SHP77 treated with DMSO at 0.1 percent for 48 hours (cell line): ENCODE results near the gene PET100.
"Not testable (repeated sequence)": the region's sequence is repeated elsewhere in the genome, so short reads cannot be mapped to it uniquely, and the experiment has no call there.

Source experiments
- DNase-seq: peaks from one replicate; lab custom pipeline; 2025; lab: John Stamatoyannopoulos, UW

Gene PET100

DNA sequence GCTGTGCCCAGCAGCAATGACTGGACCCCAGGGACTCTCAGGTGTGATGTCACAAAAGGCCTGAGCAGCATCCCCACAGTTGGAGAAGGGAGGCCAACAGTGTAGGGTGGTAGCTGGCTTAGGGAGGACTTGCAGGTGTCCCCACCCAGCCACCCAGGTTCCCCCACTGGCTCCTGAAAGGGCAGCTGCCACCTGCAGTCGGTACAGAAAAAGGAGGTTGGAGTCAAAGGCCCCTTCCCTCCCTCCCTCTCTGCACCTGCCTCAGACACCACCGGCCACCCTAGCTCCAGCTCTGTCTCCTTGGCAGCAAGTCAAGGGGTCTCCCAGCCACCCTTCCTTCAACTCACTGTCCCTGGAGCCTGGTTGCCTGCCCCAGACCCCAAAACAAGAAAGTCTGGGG, 4.1 kb downstream of the PET100 start, which contains the start of gene PCP2:
Gene PCP2 (minus strand): TSS at position 22 of the 400 bp plus-strand sequence. CDS start 262 bp downstream, outside the sequence.
- no peak for DNase-seq

DNA sequence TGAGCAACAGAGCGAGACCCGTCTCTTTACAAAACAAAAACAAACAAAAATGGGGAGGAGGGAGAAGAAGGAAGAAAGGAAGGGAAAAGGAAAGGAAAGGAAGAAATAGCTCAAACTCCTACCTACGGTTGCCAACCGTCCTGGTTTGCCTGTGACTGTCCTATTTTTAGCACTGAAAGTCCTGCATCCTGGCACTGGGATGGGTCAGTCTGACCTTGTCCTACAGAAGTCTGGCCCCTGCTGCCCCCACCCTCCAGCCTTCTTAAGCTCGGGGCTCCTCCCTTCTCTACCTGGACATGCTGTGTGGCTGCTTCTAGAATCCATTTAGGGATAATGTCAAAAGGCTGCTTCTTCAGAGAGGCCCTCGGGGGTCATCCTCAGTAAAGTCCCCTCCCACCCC, 6.1 kb downstream of the PET100 start:
- no peak for DNase-seq

DNA sequence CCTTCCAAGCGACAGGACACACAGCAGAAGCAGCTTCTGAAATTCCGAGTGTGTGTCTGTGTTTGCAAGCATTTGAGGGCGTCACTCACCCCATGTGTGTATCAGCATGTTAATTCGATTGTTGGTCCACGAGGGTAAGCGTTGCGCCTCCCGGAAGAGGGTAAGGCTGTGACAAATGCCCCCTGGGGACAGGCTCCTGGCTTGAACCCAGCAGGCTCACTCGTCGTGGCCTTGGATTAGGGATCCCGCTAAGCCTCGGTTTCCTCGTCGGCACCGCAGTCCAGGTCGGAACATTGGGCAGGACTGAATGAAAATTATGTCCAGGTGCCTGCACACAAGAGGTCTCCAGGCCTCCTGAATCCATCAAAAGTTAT, 6.7 kb downstream of the PET100 start:
- no peak for DNase-seq

DNA sequence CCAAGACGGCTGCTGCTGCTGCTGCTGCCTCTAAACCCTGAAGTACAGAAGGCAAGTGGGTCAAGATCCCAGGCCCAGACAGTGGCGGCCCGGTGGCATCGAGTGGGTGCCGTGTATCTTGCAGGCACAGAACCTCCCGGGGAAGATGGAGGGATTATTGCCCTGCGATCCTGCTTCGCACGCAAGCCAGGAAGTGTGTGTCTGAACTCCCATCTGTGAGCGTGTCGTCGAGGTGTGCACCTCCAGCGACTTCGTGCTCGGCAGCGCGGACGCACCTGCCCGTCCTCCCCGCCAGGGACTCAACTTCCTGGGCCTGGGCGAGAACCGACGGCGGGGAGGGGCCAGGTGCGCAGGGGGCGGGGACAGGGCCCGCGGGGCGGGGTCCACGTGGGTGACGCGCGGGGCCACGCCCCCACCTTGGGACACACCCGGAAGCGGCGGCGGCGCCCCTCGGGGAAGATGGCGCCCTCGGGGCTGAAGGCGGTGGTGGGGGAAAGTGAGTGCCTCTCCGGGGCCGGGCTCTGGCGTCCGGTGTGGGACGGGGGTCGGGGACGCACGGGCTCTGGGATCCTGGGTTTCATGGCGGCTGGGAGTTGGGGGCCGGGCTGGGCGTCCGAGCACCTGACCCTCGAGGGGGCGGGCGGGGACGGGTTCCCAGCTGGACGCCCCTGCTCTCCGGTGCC, 7.2 kb downstream of the PET100 start, which contains the start of gene STXBP2:
Gene STXBP2 (plus strand): TSS at position 420 of the 683 bp plus-strand sequence. CDS start 40 bp downstream, at position 460.
- DNase-seq, result peak; percentile 9

DNA sequence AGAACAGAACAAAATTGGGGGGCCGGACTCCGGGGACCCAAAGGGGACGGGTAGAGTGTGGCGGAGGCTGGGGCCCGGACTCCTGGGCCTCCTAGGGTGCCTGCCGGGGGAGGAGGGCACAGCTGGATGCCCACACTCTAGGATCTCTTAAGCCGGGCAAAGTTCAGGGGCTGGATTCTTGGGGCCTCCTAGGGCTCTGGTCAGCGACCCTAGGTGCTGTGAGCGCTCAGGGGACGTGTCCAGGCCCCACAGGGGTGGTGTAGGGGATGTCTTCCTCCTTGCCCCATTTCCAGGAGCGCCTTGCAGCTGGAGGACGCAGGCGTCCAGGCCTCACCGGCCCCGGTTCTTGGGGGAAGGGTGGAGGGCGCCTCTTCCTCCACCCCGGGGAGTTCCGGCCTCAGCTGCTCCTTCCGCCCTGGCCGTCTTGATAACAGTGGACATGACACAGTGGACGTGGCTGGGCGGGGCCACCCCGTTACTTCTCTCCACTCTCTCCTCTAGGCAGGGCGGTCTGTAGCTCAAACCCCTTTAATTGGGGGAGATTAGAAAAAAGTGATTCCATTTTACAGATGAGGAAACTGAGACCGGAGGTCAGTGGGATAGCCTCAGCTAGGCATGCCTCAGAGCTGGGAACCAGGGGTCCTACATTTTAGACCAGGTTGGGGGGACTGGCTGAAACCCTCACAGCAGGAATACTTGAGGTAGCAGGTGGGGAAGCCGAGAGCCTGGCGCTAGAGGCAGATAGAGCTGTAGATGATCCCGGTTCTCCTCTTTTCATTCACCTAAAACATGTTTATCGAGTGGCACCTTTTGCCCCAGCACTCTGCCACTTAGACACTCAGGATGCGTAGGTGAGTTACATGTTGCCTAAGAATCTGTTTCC, 8.0 kb downstream of the PET100 start:
- no peak for DNase-seq

DNA sequence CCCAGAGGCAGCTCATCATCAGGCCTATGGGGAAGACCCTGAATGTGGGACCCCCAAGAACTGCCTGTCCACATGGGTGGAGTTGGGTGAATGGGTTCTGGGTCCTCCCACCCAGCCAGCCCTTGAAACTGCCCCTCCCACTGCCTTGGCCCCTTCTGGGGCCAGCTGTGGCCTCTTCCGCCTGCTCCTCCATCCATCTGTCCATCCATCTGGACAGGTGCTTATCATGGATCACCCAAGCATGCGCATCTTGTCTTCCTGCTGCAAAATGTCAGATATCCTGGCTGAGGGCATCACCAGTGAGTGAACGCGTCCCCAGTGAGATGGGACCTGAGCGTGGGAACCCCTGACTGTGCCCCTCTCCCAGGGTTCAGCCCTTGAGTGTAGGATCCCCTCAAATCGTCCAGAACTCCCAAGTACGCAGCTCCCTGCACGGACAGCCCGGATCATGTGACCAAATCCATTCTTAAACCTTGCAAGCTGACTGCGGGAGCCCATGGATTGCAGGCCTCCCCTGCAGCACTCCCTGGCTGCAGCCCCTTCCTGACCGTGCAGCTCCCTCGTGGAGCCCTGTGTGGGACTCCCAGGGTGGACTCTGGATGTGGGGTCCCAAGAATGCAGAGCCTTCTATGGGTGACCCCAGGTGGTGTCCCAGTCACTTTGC, 9.3 kb downstream of the PET100 start:
- DNase-seq, result no peak

DNA sequence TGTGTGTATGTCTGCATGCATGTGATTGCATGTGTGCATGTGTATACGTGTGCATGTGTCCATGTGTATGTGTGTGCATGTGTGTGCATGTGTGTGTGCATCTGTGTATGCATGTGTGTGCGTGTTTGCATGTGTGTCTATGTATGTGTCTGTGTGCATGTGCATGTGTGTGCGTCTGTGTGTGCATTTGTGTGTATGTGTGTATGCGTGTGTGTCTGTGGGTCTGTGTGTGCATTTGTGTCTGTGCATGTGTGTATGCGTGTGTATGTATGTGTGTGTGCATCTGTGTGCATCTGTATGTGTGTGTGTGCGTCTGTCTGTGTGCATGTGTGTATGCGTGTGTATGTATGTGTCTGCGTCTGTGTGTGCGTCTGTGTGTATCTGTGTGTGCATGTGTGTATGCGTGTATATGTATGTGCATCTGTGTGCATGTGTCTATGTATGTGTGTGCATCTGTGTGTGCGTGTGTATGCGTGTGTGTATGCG, 10.3 kb downstream of the PET100 start:
- DNase-seq, result no peak

DNA sequence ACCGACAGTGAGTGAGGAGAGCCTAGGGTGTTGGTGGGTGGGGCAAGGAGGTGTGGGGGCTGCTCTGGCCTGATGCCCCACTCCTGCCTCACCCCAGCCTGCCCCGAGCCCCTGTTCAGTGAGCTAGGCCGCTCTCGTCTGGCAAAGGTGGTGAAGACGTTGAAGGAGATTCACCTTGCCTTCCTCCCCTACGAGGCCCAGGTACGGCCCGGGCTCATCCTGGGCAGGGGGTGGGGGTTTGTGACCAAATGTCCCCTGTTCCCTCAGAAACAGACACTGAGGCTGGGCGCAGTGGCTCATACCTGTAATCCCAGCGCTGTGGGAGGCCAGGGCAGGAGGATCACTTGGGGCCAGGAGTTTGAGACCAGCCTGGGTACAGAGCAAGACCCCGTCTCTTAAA, 11.2 kb downstream of the PET100 start:
- no peak for DNase-seq

DNA sequence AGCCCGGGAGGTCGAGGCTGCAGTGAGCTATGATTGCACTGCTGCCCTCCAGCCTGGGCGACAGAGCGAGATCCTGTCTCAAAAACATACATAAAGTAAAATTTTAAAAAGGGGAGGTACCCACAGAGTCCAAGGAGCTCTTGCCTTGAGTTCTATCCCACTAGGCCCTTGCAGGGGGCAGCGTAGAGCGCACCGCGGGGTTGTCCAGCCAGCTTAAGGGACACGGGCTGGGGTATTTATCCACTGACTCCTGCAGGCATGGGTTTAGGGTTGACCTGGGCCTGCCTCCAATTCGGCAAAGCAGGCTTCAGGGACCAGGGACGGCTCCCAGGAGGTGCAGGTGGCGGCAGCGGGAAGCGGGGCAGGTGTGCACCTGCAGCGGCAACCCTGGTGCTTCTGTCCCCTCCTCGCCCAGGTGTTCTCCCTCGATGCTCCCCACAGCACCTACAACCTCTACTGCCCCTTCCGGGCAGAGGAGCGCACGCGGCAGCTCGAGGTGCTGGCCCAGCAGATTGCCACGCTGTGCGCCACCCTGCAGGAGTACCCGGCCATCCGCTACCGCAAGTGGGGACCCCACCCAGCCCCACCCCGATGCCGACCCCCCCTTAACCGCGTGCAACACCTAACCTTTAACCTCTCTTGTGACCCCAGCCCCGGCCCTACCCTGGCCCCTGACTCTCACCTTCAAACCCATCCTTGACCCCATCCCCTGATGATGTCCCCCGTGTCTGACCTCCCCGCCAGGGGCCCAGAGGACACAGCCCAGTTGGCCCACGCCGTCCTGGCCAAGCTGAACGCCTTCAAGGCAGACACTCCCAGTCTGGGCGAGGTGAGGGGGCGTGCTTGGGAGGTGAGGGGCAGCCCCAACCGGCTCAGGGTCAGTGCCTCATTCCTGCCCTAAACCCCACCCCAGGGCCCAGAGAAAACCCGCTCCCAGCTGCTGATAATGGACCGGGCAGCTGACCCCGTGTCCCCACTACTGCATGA, 12.0 kb downstream of the PET100 start:
- DNase-seq, result no peak

DNA sequence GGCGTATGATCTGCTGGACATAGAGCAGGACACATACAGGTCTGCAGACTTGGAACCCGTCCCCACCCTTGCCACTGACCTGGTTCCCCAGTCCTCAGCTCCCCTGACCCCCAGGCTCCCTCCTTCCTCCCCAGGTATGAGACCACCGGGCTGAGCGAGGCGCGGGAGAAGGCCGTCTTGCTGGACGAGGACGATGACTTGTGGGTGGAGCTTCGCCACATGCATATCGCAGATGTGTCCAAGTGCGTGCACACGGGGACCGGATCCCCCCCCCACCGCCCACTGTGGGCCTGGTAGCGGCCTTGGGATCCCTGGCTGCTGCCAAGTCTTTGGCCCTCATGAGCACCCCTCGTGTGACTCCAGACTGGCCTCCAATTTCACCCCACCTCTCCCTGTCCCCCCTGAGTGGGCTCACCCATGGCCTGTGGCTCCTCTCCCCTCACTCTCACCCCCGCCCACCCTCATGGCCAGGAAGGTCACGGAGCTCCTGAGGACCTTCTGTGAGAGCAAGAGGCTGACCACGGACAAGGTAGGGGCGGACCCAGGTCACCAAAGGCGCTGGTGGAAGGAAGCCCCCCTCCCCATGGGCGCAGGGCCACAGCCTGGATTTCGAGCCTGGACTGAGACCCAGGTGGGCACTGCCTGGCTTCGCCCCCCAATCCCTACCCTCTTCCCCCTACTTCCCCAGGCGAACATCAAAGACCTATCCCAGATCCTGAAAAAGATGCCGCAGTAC, 12.9 kb downstream of the PET100 start:
- no peak for DNase-seq

DNA sequence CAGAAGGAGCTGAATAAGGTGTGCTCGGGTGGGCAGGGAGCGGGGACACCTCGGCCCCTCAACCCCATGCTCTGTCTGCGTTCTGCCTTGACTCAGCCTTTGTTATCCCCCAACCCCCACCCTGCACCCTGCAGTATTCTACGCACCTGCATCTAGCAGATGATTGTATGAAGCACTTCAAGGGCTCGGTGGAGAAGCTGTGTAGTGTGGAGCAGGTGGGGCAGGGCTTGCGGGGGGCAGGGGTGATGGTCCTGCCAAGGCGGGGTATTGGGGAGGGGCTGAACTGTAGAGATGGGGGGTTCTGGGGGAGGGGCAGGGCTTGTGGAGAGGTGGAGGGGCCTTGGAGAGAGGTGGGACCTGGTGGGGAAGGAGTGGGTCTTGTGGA, 13.4 kb downstream of the PET100 start:
- no peak for DNase-seq

DNA sequence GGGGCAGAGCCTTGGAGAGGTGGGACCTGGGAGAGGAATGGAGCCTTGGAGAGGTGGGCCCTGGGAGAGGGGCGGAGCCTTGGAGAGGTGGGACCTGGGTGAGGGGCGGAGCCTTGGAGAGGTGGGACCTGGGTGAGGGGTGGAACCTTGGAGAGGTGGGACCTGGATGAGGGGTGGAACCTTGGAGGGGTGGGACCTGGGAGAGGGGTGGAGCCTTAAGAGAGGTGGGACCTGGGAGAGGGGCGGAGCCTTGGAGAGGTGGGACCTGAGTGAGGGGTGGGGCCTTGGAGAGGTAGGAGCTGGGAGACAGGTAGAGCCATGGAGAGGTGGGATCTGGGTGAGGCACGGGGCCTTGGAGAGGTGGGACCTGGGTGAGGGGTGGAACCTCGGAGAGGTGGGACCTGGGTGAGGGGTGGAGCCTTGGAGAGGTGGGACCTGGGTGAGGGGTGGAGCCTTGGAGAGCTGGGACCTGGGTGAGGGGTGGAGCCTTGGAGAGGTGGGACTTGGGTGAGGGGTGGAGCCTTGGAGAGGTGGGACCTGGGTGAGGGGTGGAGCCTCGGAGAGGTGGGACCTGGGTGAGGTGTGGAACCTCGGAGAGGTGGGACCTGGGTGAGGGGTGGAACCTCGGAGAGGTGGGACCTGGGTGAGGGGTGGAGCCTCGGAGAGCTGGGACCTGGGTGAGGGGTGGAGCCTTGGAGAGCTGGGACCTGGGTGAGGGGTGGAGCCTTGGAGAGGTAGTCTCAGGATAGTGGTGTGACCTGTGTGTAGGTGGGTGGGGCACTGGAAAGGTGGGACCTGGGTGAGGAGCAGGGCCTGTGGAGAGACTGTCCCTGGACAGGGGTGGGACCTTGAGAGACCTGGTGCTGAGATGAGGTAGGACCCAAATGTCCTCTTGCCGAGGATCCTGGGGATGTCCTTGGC, 14.3 kb downstream of the PET100 start:
- not testable (repeated sequence) for DNase-seq

DNA sequence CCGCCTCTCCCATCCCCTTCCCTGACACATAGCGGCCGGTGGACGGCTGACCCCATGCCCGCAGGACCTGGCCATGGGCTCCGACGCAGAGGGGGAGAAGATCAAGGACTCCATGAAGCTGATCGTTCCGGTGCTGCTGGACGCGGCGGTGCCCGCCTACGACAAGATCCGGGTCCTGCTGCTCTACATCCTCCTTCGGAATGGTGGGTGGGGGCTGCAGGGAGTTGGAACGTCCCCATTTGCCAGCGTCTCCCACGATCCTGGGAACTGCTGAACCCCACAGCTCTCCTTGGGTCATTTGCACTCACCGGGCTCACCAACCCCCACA, 14.9 kb downstream of the PET100 start:
- DNase-seq, result no peak

DNA sequence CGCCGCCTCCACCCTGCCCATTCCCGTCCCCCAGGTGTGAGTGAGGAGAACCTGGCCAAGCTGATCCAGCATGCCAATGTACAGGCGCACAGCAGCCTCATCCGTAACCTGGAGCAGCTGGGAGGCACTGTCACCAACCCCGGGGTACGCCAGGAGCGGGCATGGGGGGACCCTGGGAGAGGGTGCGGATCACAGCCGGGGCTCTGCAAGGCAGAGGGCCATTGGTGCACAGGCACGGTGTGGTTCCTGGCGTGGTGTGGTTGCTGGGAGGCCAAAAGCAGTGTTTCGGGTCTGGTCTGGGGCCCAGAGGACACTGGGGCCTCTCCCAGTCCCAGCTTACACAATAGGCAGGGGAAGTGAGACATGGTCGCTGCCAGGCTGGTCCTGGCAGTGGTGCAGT, 15.6 kb downstream of the PET100 start:
- no peak for DNase-seq

DNA sequence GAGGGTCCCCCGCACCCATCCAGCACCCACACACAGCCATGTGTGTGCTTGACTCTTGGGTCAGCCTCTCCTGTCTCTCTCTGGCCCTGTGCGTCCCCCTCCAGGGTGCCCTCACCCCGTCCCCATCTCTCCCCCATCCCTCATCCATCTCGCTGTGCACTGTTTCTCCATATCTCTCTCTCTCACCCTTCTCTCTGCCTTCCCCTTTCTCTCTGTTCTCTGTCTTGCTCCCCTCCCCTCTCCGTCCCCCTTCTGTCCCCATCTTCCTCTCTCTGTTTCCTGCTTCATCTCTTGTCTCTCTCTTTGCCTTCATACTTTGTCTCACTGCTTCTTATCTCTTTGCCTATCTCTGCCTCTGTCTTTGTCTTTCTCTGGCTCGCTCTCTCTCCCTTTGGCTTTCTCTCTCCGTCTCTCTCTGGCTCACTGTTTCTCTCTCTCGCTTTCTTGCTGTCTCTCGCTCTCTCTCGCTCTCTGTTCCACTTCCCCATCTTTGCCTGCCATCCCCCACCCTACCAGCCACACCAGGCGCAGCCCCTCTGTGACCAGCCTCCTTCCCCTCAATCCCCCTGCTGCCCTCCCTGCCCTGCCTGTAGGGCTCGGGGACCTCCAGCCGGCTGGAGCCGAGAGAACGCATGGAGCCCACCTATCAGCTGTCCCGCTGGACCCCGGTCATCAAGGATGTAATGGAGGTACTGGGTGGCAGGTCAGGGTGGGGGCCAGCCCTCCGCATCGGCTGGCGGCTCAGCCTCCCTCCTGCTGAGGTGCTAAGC, 16.2 kb downstream of the PET100 start:
- DNase-seq, result no peak

DNA sequence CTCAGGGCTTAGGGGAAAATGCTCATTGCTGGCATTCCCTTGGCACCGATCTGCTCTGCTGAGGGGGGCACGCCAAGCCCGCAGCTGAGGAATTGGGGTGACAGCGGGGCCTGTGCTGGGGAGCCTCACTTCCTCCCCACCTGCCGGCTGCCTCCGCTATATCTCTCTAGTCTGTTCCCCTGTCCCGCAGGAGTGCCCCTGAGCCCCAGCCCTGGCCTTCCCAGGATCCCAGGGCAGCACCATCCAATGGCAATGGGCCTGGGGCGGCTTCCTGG, 16.8 kb downstream of the PET100 start:
- no peak for DNase-seq

DNA sequence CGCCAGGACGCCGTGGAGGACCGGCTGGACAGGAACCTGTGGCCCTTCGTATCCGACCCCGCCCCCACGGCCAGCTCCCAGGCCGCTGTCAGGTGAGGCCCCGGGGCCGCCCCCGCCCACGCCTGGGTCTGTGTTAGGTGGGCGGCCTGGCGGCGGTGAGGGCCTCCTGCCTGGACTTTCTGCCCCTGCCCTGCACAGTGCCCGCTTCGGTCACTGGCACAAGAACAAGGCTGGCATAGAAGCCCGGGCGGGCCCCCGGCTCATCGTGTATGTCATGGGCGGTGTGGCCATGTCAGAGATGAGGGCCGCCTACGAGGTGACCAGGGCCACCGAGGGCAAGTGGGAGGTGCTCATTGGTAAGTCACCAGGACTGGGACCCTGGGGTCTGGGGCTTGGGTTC, 17.6 kb downstream of the PET100 start:
- DNase-seq, result no peak

DNA sequence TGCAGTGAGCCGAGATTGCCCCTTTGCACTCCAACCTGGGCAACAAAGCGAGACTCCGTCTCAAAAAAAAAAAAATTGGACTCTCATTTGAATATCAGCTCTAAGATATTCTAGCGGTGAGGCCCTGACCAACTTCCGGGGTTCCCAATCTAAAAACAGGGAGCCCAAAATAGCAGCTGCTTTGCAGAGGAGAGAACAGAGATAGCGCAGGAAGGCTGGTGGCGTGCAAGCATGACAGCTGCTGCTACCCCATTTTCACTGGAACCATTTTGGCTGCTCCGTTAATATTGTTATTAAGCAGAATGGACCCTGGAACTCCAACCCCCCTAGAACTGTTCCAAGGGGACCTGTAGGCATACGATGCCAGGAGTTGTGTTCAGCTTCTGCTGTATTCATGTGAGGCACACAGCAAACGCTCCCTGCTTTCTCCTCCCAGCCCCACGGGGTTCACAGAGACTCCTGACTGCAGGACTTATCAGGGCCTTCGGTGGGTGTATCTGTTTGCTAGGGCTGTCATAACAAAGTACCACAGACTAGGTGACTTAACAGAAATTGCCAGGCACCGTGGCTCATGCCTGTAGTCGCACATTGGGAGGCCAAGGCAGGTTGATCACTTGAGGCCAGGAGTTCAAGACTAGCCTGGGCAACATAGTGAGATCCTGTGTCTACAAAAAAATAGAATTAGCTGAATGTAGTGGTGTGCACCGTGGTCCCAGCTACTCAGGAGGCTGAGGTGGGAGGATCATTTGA, 18.8 kb downstream of the PET100 start:
- no peak for DNase-seq
